B cell (primary cell): ENCODE measurements around the gene ENO4.

Experiments used
- EZH2 ChIP-seq: IDR thresholded peaks from 2 replicates; pipeline ENCODE4 v1.6.1; 2012; ENCODE audit warnings: borderline replicate concordance, low read depth, mild to moderate bottlenecking, moderate library complexity, low read length; ENCODE audit not compliant: insufficient read depth, poor library complexity, severe bottlenecking
- TF ChIP-seq, protein P1 (sequence below): fragments of 200-600 bp; IDR thresholded peaks from one replicate; pipeline ENCODE4 v1.8.0; 2022; ENCODE audit warnings: antibody characterized with exemption, mild to moderate bottlenecking

DNA sequence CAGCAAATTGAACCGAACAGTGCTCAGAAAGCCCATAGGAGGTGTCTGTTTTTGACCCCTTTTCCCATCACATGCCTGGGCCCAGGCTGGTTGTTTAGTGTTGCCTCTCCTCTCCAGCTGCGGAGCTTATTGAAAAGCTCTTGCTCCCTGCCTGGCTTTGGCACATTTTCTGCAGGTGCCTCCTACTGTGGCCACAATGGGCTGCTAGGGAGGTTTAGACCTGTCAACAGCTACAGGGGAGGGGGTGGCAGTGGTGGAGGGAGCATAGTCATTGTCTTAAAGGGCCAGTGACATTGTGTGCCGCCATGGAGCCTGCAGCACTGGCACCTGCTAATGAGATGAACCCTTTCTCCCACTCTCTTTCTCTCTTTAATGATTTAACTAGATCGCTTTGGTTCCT is 13.2 kb upstream of the ENO4 start:
- TF ChIP-seq, protein P1, sequence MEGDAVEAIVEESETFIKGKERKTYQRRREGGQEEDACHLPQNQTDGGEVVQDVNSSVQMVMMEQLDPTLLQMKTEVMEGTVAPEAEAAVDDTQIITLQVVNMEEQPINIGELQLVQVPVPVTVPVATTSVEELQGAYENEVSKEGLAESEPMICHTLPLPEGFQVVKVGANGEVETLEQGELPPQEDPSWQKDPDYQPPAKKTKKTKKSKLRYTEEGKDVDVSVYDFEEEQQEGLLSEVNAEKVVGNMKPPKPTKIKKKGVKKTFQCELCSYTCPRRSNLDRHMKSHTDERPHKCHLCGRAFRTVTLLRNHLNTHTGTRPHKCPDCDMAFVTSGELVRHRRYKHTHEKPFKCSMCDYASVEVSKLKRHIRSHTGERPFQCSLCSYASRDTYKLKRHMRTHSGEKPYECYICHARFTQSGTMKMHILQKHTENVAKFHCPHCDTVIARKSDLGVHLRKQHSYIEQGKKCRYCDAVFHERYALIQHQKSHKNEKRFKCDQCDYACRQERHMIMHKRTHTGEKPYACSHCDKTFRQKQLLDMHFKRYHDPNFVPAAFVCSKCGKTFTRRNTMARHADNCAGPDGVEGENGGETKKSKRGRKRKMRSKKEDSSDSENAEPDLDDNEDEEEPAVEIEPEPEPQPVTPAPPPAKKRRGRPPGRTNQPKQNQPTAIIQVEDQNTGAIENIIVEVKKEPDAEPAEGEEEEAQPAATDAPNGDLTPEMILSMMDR = no peak
- TF ChIP-seq EZH2 = no peak
